Neuronal stem cell (in vitro differentiated cells): ENCODE measurements around the gene MPRIP.
A peak's percentile ranks its signal among the peaks of the same experiment; 100 is the strongest.

Experiments
- DNase-seq: peaks from one replicate; pipeline ENCODE4 v3.0.0-alpha.2; 2013; ENCODE audit warnings: low spot score
- H2AFZ ChIP-seq: one replicate; pipeline ENCODE4 v1.6.1; 2013; ENCODE audit warnings: mild to moderate bottlenecking, low read length, inconsistent platforms
- H2AK5ac ChIP-seq: 2 replicates; pipeline ENCODE4 v1.6.1; 2013; ENCODE audit warnings: low read depth, mild to moderate bottlenecking, inconsistent platforms, low read length, moderate library complexity, mixed read lengths
- H2BK120ac ChIP-seq: 2 replicates; pipeline ENCODE4 v1.6.1; 2013; ENCODE audit warnings: low read depth, mild to moderate bottlenecking, inconsistent platforms, low read length, moderate library complexity, mixed read lengths
- H2BK12ac ChIP-seq: one replicate; pipeline ENCODE4 v1.6.1; 2013; ENCODE audit warnings: low read length, inconsistent platforms
- H2BK15ac ChIP-seq: 2 replicates; pipeline ENCODE4 v1.6.1; 2013; ENCODE audit warnings: mild to moderate bottlenecking, low read length, inconsistent platforms, mixed read lengths
- H2BK5ac ChIP-seq: one replicate; pipeline ENCODE4 v1.6.1; 2013; ENCODE audit warnings: inconsistent platforms, mild to moderate bottlenecking, low read length, moderate library complexity
- H3K14ac ChIP-seq: one replicate; pipeline ENCODE4 v1.6.1; 2013; ENCODE audit warnings: low read length, inconsistent platforms
- H3K18ac ChIP-seq: 2 replicates; pipeline ENCODE4 v1.6.1; 2013; ENCODE audit warnings: low read length, inconsistent platforms
- H3K23ac ChIP-seq: 2 replicates; pipeline ENCODE4 v1.6.1; 2013; ENCODE audit warnings: low read depth, mild to moderate bottlenecking, mixed read lengths, low read length, inconsistent platforms; ENCODE audit not compliant: poor library complexity
- H3K27ac ChIP-seq: replicated peaks from 3 replicates; pipeline ENCODE4 v1.5.1; 2013; ENCODE audit warnings: low read length, inconsistent platforms
- H3K27me3 ChIP-seq, 3 experiments: 2 replicates each; pipeline ENCODE4 v1.6.1; 2013; ENCODE audit warnings: low read length in 3 of 3, mild to moderate bottlenecking in 2 of 3, inconsistent platforms in 1 of 3, low read depth in 1 of 3, mixed read lengths in 1 of 3, moderate library complexity in 1 of 3; ENCODE audit not compliant: control insufficient read depth in 3 of 3, insufficient read depth in 3 of 3
- H3K36me3 ChIP-seq, 2 donors: replicated peaks in 1 of 2; 2 replicates each; pipeline ENCODE4 v1.6.1; 2013; ENCODE audit warnings: low read length in 2 of 2; ENCODE audit not compliant: control insufficient read depth in 2 of 2, insufficient read depth in 2 of 2
- H3K4ac ChIP-seq: 2 replicates; pipeline ENCODE4 v1.6.1; 2013; ENCODE audit warnings: inconsistent platforms, mild to moderate bottlenecking, low read length, moderate library complexity
- H3K4me1 ChIP-seq, 2 donors: 1 replicate in 1 of 2; 2 replicates in 1 of 2; pipeline ENCODE4 v1.6.1; 2013; ENCODE audit warnings: low read length in 2 of 2, low read depth in 1 of 2; ENCODE audit not compliant: control insufficient read depth in 2 of 2, insufficient read depth in 1 of 2
- H3K4me2 ChIP-seq: one replicate; pipeline ENCODE4 v1.6.1; 2013; ENCODE audit warnings: mild to moderate bottlenecking, low read length, inconsistent platforms; ENCODE audit not compliant: insufficient read depth, poor library complexity, severe bottlenecking
- H3K4me3 ChIP-seq, 2 donors: 2 replicates each; pipeline ENCODE4 v1.5.1; 2013; ENCODE audit warnings: low read length in 2 of 2, mild to moderate bottlenecking in 2 of 2, inconsistent platforms in 1 of 2, moderate library complexity in 1 of 2
- H3K79me1 ChIP-seq: one replicate; pipeline ENCODE4 v1.6.1; 2013; ENCODE audit warnings: low read depth, mild to moderate bottlenecking, inconsistent platforms, low read length, moderate library complexity
- H3K9ac ChIP-seq: one replicate; pipeline ENCODE4 v1.6.1; 2013; ENCODE audit warnings: mild to moderate bottlenecking, low read depth, low read length, inconsistent platforms; ENCODE audit not compliant: poor library complexity
- H3K9me3 ChIP-seq, 2 donors: replicated peaks in 1 of 2; 2 replicates each; pipeline versions ENCODE3 to v1.6.1; 2013; ENCODE audit warnings: low read length in 2 of 2, mild to moderate bottlenecking in 2 of 2, inconsistent platforms in 1 of 2, low read depth in 1 of 2, mixed read lengths in 1 of 2, moderate library complexity in 1 of 2; ENCODE audit not compliant: control insufficient read depth in 2 of 2, insufficient read depth in 1 of 2
- H4K8ac ChIP-seq: one replicate; pipeline ENCODE4 v1.6.1; 2013; ENCODE audit warnings: low read depth, mild to moderate bottlenecking, inconsistent platforms, low read length, moderate library complexity
- H4K91ac ChIP-seq: one replicate; pipeline ENCODE4 v1.6.1; 2013; ENCODE audit warnings: low read length, low read depth, mild to moderate bottlenecking, inconsistent platforms; ENCODE audit not compliant: poor library complexity
- WGBS, 2 donors: extraction: QIAGEN DNeasy Blood & Tissue Kit; methylation state at CpG; one replicate each; pipeline ENCODE4 v1.1.7; 2013; ENCODE audit warnings: missing lambda C conversion rate in 2 of 2, mixed read lengths in 1 of 2; ENCODE audit not compliant: insufficient read length in 2 of 2, insufficient replicate concordance in 1 of 2; ENCODE audit errors: extremely low coverage in 2 of 2; 5-methylcytosine and 5-hydroxymethylcytosine counted together

Gene MPRIP

GRCh38 chr17:17172001-17172939 lies 130.0 kb downstream of the MPRIP start:
- H3K4me3 ChIP-seq, result no peak overlapping the region
- WGBS, 2 donors, result no CpG with 5 or more reads among the region's 26 CpGs
- peak overlapping the region; percentile 78 for H3K23ac ChIP-seq
- no peak overlapping the region for H3K4me2 ChIP-seq
- no peak overlapping the region for H3K27ac ChIP-seq
- peaks cover 6 to 16% of the 10 kb centered on the region in 2 donors for H3K4me1 ChIP-seq
- no peak overlapping the region for H2BK15ac ChIP-seq
- no peak overlapping the region for H2BK5ac ChIP-seq
- no peak overlapping the region for H2AFZ ChIP-seq
- no peak overlapping the region for H2BK12ac ChIP-seq
- no peak overlapping the region for H3K14ac ChIP-seq
- no peak overlapping the region for H2BK120ac ChIP-seq
- H4K8ac ChIP-seq, result no peak overlapping the region
- no peaks in the 10 kb centered on the region for H3K9me3 ChIP-seq
- H3K79me1 ChIP-seq, result peaks cover 2% of the 10 kb centered on the region
- DNase-seq, result no peak
- no peak overlapping the region for H3K9ac ChIP-seq
- no peak overlapping the region for H2AK5ac ChIP-seq
- H3K27me3 ChIP-seq, result no peaks in the 10 kb centered on the region
- H3K36me3 ChIP-seq, result peaks cover 44 to 91% of the 10 kb centered on the region in 2 donors
- no peak overlapping the region for H3K4ac ChIP-seq
- no peak overlapping the region for H4K91ac ChIP-seq
- H3K18ac ChIP-seq, result peak overlapping the region; percentile 25

- Histone ChIP-seq H4K91ac (no peak overlapping the region), H3K14ac (no peak overlapping the region), H3K4me2 (no peak overlapping the region), H3K4ac (no peak overlapping the region), H2BK12ac (no peak overlapping the region), H3K9me3 (no peaks in the 10 kb centered on the region), H2BK5ac (no peak overlapping the region), H2BK15ac (no peak overlapping the region), H3K4me1 (peaks cover 4 to 16% of the 10 kb centered on the region in 2 donors), H3K27me3 (no peaks in the 10 kb centered on the region), H2BK120ac (no peak overlapping the region), H3K18ac (no peak overlapping the region), H3K4me3 (no peak overlapping the region), H4K8ac (no peak overlapping the region), H2AK5ac (no peak overlapping the region), H3K27ac (no peak overlapping the region), H3K79me1 (peaks cover 2% of the 10 kb centered on the region), H3K23ac (no peak overlapping the region), H3K9ac (no peak overlapping the region), H2AFZ (no peak overlapping the region), H3K36me3 (peaks cover 43 to 91% of the 10 kb centered on the region in 2 donors)
- WGBS, 2 donors, result no CpG with 5 or more reads among the region's 9 CpGs
- DNase-seq, result no peak
Measured at GRCh38 chr17:17172990-17173389, 130.7 kb downstream of the MPRIP start.

GRCh38 chr17:17173921-17174320 lies 131.7 kb downstream of the MPRIP start:
- Histone ChIP-seq H3K14ac (no peak overlapping the region), H2AK5ac (no peak overlapping the region), H3K9me3 (no peaks in the 10 kb centered on the region), H3K79me1 (peaks cover 2% of the 10 kb centered on the region), H3K23ac (no peak overlapping the region), H2BK5ac (no peak overlapping the region), H2AFZ (no peak overlapping the region), H3K4ac (no peak overlapping the region), H3K27ac (no peak overlapping the region), H3K36me3 (peaks cover 43 to 92% of the 10 kb centered on the region in 2 donors), H4K8ac (no peak overlapping the region), H2BK15ac (no peak overlapping the region), H2BK120ac (no peak overlapping the region), H3K18ac (no peak overlapping the region), H3K9ac (no peak overlapping the region), H3K27me3 (no peaks in the 10 kb centered on the region), H3K4me2 (no peak overlapping the region), H3K4me1 (peaks cover 4 to 16% of the 10 kb centered on the region in 2 donors), H2BK12ac (no peak overlapping the region), H4K91ac (no peak overlapping the region), H3K4me3 (no peak overlapping the region)
- no peak for DNase-seq
- no CpG with 5 or more reads among the region's 14 CpGs for WGBS, 2 donors

- Histone ChIP-seq H2BK15ac (no peak overlapping the region), H2AFZ (no peak overlapping the region), H3K4me3 (no peak overlapping the region), H3K4me2 (no peak overlapping the region), H2AK5ac (no peak overlapping the region), H2BK12ac (no peak overlapping the region), H4K8ac (no peak overlapping the region), H3K27ac (no peak overlapping the region), H2BK120ac (no peak overlapping the region), H3K36me3 (peaks cover 49 to 92% of the 10 kb centered on the region in 2 donors), H4K91ac (no peak overlapping the region), H3K9me3 (no peaks in the 10 kb centered on the region), H3K79me1 (peaks cover 2% of the 10 kb centered on the region), H3K9ac (peak overlapping the region; percentile 7), H3K14ac (no peak overlapping the region), H3K4ac (no peak overlapping the region), H3K27me3 (no peaks in the 10 kb centered on the region), H3K18ac (no peak overlapping the region), H2BK5ac (no peak overlapping the region), H3K23ac (no peak overlapping the region), H3K4me1 (peaks cover 4 to 16% of the 10 kb centered on the region in 2 donors)
- no peak for DNase-seq
- WGBS, 2 donors, result no CpG with 5 or more reads among the region's 8 CpGs
Measured at GRCh38 chr17:17175340-17175739, 133.1 kb downstream of the MPRIP start.
